Hypothalamus (tissue), 51 donors: ENCODE measurements around the gene NPM3.

Experiments
- DNase-seq, 51 donors: peaks; one replicate each; lab custom pipeline; 2025; lab: John Stamatoyannopoulos, UW

NPM3 gene

GRCh38 chr10:101775273-101776160 lies 7.7 kb downstream of the NPM3 start, which contains the start of gene FGF8:
FGF8 (minus strand) TSS chr10:101776114; CDS start chr10:101775900, 214 bp downstream.
- DNase-seq, result no peak

GRCh38 chr10:101774589-101775272 lies 8.5 kb downstream of the NPM3 start:
- no peak for DNase-seq

GRCh38 chr10:101773923-101774588 lies 9.2 kb downstream of the NPM3 start:
- DNase-seq, result no peak

GRCh38 chr10:101772895-101773761 lies 10.1 kb downstream of the NPM3 start:
- DNase-seq, result no peak

- no peak for DNase-seq
Observed at GRCh38 chr10:101772017-101772894, 11.0 kb downstream of the NPM3 start.

GRCh38 chr10:101771380-101771779 lies 11.9 kb downstream of the NPM3 start:
- DNase-seq, result no peak

- no peak for DNase-seq
Observed at GRCh38 chr10:101770331-101771215, 12.7 kb downstream of the NPM3 start.

GRCh38 chr10:101769541-101770180 lies 13.6 kb downstream of the NPM3 start:
- DNase-seq, result no peak

GRCh38 chr10:101768791-101769170 lies 14.5 kb downstream of the NPM3 start:
- DNase-seq, result no peak

GRCh38 chr10:101767966-101768790 lies 15.1 kb downstream of the NPM3 start:
- no peak for DNase-seq

GRCh38 chr10:101767600-101767945 lies 15.7 kb downstream of the NPM3 start:
- DNase-seq, result no peak

GRCh38 chr10:101766753-101767599 lies 16.3 kb downstream of the NPM3 start:
- no peak for DNase-seq

GRCh38 chr10:101766306-101766705 lies 16.9 kb downstream of the NPM3 start:
- no peak for DNase-seq

- DNase-seq, result no peak
Observed at GRCh38 chr10:101763141-101763846, 20.0 kb downstream of the NPM3 start.

GRCh38 chr10:101762736-101763135 lies 20.5 kb downstream of the NPM3 start:
- no peak for DNase-seq
